NCI-H460 (cell line): ENCODE data around the gene RBM20. TPM values are rescaled to one million over a fixed set of nuclear protein-coding genes. Genes with fewer than 3 reads are reported as not detected.
A peak's percentile ranks its signal among the peaks of the same experiment; 100 is the strongest.
"Not testable (repeated sequence)": the region's sequence is repeated elsewhere in the genome, so short reads cannot be mapped to it uniquely, and the experiment has no call there.

Source experiments
- DNase-seq: peaks from one replicate; pipeline ENCODE4 v3.0.0-alpha.2; 2016; ENCODE audit warnings: low read depth; ENCODE audit errors: extremely low read depth
- total RNA-seq: library from RNA; depleted of rRNA; stranded (reverse); fragments of >200 nt; shearing (Covaris generic); gene quantifications from 2 replicates; pipeline ENCODE4 v1.2.3, GENCODE V29; 2014

RBM20 gene
- total RNA-seq, 1 experiment from 2014 or later, result 2.0 TPM

DNA sequence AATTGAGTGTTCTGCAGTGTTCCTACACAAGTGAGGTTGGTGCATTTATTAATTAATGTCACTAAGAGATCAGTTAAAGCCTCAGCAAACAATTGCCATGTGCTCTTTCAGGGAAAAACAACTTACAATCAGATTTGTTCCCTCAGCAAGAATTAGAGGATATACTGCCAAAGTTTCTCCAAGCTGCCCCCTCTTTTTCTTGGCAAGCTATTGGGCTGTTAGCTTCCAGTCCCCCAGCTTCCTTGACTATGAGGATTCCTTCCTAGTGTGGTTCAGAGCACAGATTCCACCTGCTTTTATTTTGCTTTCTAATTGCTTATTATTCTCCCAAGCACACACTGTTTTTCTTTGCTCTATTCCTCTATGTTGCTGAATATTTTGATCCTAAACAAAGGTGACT, 112.7 kb downstream of the RBM20 start:
- DNase-seq, result no peak

DNA sequence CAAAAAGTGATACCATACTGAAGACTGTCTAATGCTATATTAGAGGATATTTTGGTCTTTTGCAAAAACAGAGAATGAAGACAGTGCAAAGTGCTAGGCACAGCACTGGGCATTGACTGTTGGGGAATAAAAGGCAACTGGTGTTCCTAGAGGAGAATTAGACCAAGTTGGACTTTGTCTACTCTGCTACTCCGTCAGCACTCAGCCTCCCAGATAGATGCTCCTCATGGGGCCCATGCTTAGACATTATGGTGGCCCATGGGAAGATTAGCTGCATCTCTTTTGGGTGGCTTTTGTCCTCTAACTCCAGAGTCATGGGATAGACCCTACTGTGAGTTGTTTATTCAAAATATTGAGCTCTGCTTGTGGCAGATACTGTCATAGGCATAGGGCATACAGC, 113.5 kb downstream of the RBM20 start:
- DNase-seq, result no peak

DNA sequence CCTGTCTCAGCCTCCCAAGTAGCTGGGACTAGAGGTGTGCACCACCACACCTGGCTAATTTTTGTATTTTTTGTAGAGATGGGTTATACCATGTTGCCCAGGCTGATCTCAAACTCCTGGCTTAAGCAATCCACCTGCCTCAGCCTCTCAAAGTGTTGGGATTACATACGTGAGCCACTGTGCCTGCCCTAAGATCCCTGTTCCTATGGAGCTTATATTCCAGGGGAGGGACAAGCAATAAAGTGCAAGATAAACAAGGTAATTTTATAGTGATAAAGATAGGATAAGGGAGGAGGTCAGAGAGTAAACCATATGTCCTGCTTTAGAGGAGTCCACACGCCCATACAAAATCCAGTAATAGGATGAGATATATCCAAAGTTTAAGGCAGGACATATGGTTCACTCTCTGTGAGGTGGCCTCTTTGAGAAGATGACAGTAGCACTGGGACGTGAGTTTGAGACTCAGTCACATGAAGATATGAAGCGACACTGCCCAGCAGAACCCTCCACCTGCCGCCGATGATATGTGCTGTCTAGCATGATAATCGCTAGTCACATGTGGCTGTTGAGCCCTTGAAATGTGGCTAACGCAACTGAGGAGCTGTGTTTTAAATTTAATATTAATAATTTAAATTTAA, 114.1 kb downstream of the RBM20 start:
- DNase-seq, result no peak

DNA sequence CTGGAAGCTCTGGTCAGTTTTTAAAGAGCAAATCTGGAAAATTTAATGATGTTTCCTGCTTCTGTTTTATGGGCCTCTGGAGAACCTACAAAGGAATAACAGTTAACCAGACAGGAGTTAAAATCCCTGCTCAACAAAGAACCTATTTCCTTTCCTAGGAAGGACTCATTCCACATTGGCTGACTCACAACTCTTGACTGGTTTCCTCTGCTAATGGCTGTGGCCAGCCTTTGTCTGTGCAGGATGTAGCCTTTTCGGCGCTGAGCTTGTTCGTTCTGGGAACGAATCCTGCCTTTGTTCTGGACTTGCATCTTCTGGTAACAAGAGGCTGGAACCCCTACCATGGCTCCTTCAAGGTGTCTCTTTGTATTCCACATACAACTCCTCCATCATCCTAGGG, 114.8 kb downstream of the RBM20 start:
- no peak for DNase-seq

DNA sequence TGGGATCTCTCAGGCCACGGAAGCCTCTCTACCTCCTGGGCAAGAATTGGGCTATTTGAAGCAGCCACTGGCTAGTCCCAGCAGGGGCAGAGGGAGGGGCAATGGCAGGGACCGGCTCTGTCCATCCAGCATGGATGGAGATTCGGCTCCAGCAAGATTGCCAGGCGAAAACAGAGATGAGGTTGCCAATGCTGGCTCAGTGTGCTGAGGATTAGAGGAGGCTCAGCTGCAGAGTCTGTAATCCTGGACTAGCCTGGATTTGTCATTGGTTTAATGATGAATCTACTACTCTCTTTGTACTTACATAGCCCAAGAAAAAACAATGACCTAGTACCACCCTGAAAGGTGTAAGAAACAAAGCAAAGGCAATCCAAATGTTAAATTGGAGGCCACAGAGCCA, 115.4 kb downstream of the RBM20 start:
- DNase-seq, result no peak

DNA sequence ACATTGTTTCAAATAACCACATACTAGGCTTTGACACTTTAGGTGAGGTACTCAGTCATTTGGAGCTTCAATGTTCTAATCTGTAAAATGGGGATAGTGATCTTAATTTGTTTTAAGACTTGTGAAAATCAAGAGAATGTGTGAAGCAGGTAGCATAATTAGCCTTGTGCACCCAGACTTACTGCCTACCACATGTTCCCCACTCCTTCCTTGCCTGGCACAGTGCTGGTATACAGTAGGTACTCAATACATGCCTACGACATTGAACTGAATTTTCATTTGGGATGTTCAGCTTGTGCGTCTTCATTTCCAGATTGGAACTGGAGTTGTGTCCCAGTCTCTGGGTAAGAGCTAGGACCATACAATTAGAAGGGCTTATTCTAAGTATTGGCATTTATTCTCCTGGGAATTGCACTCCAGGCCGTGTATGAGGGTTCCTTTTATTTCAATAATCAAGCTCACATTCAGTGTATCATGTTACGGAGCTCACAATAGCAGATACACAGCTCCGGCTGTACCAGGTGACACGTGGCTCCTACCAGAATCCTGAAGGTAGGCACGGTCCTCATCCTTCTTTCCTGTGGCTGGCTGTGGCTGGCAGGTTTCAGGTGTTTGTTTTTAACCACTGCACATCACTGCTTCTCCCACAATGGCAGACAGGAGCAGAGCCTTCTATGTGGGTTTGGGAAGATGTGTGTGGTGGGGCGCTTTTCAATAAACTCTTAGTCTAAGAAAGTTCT, 118.1 kb downstream of the RBM20 start:
- no peak for DNase-seq

DNA sequence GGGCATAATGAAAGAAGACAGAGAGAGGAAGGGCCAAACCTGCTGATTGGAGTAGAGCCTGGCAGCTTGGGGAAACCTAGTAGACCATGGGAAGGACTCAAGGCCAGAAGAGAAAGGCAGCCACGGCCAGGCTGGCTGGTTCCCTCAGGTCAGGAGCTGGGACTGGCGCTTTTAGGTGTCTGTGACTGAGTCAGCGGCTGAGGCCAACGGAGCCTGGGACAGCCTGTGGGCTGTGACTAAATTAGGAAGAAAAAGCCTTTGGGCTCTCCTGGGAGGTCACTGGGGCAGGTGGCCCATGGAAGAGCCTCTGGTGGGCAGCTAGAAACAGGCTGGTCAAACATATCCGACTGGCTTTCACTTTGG, 118.7 kb downstream of the RBM20 start:
- DNase-seq, result no peak

DNA sequence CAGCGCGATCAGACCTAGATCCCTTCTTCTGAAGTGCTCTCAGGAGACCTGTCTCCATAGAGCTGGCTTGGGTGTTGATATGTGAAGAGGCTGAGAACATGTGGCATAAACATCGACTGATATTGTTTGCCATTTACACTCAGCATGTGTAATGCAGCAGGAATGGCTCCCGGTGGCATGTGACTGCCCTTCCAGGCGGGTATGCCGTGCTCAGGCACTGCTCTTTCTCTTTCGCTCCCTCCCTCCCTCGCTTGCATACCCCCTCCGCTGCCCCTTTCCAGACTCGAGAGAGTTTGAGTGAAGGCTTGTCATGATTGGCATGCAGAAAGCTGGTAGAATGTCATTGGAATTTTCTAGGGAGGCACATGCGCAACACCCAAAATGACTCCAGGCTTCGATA, 120.2 kb downstream of the RBM20 start:
- DNase-seq, result no peak

DNA sequence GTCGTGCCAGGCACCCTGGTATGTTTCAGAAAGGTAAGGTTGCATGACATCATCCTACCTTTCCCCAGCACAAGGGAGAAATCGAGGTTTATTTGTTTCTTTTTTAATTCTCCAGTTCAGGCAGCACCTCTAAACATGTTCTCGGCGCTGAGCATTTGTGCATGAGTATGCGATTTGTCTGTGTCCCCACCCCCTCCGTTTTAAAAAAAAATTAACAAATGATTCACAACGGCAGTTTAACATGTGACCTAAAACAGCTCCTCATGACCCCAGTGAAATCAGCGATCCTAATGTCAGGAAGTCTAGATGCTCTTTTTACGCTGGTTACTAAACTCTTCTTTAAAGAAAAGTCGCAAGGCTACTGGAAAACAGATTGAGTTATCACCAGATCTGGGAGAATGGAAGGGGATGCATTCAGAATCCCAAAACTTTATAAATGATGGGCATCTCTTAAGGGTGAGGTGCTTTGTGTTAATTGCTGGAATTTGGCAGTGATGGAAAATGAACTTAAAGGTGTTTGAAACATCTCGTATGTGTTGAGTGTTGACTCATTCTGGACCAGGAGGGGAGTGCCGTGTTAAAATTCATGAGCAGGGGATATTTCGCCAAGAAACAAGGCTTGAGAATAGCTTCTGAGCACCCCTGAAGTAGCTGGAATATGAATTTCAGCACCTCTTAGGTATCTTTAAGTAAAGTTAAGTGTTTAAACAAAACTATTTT, 120.8 kb downstream of the RBM20 start:
- no peak for DNase-seq

DNA sequence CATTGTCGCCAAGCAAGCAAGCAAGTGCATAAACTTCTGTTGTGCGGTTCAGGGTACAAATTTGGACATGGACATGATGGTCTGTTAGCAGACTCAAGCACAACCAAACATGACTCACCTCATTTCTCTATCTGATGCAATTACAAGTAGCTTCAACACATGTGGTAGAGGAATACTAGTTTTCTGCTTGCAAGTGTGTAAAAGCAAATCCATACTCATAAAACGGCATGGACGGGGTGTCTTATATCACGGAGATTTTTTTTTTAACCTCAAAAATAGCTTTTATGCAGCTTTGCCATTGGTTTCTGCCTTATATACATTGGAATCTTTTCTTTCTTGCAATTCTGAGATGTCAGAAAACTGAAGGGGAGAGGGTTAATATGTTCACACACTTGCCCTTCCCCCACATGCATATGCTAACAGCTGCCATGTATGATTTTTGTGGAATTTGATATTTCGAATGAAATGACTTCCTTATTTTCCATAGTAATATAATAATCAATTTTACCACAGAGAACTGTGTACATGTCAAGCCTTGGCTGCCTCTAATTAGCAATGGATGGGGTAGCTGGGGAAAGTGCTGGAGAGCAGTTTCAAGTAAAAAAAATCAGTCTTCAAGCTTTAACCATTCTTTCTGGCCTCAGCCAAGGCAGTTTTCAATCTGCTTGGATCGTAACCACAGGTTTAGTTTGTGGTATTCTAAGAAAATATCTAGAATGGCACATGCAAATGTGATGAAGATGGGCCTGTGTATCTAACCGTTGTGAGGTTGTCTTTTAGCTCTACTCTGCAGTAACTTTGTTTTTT, 121.6 kb downstream of the RBM20 start:
- peak; percentile 33 for DNase-seq

DNA sequence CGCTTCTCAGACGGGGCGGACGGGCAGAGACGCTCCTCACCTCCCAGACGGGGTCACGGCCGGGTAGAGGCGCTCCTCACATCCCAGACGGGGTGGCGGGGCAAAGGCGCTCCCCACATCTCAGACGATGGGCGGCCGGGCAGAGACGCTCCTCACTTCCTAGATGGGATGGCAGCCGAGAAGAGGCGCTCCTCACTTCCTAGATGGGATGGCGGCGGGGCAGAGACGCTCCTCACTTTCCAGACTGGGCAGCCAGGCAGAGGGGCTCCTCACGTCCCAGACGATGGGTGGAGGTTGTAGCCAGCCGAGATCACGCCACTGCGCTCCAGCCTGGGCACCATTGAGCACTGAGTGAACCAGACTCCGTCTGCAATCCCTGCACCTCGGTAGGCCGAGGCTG, 123.5 kb downstream of the RBM20 start:
- DNase-seq, result not testable (repeated sequence)

DNA sequence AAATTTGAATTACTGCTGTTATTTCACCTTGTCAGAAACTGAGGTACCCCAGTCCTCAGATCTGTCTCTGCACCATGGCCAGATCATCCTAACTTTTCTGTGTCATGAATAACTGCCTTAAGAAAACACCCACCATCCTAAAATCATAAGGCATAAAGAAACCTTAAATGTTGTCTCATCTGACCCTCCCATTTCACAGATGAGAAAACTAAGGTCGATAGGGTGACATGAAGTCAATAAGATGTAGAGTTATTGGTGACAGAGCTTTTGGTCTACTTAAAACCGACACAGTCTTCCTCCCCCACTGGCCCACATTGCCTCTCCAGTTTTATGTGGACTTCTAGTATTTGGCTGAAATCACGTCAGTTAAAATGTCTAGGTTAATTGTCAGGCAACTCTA, 126.1 kb downstream of the RBM20 start:
- DNase-seq, result no peak

DNA sequence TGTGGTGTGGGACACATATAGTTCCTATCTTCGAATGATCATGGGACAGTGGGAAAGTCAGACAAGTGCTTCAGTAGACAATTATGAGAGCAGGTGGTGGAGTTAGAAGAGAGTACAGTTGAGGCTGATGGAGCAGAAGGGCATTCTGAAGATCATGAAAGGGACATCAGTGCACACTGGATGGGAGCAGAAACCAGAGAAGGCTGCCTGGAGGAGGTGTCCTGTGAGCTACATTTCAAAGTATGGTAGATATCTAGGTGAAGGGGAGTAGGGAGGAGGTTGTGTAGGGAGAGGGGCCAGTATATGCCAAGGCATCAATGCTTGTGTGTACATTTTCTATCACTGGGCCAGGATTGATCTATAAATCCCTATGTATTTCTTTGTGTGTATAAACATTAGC, 127.3 kb downstream of the RBM20 start:
- DNase-seq, result no peak

DNA sequence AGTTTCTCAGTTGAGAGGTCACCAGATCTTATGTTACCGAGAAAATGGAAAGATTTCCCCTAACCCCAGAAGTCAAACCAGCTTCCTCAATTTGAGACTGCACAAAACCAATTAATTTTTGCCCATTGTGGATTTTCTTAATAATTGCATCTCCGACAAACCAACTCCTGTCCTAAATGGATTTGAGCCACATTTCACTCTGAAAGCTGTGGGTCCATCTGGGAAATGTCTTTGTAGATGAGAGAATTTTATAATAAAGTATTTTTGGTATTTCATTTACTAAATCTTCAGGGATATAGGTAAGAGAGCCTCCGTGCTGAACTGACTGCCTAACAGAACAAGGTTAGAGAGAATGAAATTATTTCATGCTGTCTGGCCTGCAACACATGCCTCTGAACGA, 127.9 kb downstream of the RBM20 start:
- no peak for DNase-seq

DNA sequence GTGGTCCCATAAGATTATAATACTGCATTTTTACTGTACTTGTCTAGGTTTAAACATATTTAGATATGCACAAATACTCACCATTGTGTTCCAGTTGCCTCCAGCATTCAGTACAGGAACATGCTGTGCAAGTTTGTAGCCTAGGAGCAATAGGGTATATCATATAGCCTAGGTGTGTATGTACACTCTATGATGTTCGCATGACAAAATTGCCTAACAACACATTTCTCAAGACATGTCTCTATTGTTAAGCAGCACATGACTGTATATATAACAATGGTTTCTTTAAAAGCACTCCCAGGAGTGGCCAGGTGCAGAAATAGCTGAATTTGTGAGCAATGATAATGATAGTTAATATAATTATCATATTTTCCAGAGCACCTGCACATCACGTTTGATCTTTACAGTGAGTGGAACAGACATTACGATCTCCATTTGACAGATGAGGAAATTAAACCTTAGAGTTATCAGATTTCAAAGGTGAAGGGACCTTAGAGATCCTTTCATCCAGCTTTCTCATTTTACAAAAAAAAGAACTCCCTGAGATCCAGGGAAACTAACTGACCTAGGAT, 128.4 kb downstream of the RBM20 start:
- DNase-seq, result no peak

DNA sequence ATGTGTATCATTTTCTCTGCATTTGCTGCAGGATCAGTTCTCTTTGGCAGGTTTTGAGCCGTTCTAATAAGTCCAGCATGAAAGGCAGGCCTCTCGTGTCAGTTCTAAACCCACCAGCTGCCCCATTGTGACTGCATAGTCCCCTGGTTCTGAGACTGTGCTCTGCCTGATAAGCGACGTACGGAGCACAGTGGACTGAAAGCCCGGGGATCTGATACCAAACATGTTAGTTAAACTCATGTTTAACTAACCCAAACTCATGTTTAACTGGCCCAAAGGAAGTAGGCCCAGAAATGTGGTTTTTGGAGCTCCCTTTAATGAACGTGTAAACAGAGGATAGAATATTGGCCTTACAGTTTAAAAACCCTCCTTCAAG, 129.5 kb downstream of the RBM20 start:
- DNase-seq, result no peak

DNA sequence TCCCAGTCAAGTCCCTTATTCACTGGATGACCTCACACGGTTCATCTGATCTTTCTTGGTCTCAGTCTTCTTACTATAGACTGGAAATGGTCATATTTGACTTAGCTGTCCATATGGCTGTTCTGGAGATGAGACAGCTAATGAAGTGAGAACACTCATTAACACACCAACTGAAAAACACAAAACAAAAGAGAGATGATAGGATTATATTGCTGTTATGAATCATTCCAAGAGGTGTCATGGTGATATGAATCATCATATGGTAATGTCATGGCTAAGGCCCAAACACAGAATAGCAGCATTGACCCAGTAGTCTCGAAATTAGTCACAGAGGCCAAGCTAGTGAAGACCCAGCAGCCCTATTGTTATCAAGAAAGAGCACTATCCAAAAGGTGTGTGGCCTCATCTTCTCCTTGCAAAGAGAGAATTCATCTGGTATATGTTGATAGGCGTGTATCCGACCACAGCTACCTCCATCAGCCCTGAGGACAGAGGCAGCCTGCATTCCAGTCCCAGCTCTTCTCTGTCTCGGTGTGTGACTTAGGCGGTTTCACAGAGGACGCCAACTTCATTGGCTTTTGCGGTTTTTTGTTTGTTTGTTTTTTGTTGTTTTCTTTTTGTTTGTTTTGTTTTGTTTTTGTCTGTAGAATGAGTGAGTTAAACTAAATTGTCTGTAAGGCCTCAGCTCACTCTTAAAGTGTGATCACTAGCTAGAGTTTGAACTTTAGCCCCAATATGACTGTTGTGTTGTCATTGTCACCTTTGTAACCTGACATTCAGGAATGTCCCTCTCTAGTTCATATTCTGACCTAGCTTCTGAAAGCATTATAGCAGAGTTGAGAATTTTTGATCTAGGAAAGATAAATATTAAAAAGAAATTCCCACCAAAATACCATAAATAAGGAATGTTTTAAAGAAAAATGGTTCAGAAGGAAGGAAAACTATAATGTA, 130.2 kb downstream of the RBM20 start:
- DNase-seq, result peak; percentile 43

DNA sequence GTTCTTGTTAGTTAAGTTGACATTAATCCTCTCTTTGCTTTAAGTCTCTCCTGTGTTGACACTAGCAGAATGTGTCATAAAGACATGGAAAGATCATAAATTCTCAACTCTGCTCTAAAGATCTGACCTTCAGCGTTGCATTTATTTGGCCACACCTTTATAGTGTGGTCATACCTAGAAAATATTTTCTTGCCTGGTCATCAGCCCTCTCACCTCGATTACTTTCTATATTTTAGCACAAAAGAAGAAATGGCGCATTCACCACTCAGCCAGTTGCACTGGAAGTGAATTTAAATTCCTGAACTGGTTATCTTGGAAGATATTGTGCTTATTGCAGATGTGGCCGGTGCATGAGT, 130.9 kb downstream of the RBM20 start:
- no peak for DNase-seq

DNA sequence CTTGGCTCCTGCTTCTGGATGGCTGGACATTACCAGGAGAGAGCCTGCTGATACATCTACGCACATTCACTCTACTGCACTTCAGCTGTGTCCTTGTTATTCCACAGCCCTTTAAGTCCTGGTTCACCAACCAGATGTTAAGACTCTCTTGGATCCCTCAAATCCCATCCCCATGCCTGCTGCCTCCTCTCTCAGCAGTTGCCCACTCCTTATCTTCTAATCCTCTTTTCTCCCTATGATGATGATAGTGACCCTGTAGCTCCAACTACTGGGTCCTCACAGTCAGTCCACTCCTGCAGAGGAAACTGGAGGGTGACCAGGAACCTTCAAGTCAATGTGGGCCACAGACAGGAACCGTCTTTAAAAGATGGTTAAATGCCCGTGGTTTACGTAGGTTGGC, 131.3 kb downstream of the RBM20 start:
- no peak for DNase-seq

DNA sequence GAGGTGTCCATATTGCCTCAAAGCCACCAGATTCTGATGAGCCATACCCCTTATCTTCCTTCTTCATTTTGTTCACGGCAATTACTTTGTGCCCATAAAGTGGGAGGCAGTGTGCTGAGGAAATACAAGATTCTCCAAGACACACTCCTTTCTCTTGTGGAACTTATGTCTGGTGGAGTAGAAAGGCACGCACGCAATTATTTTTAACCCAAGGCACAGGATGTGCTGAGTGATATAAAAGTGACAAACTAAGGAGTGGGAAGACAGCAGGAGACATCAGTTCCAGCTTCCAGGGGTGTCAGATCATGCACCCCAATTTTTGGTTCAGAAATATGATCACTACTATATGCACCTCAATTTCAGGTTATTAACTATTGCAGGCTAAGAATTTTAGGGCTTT, 132.9 kb downstream of the RBM20 start:
- no peak for DNase-seq
